ENCODE data around the gene ZNF425. TPM values are rescaled to one million over a fixed set of nuclear protein-coding genes. Genes with fewer than 3 reads are reported as not detected.

Gene ZNF425
- total and polyA plus RNA-seq, 9 of the 15 experiments (the other 6 are each of a cell fraction or from before 2014, with no cell fraction given) = 0.03 to 0.89 (median 0.54) TPM

DNA sequence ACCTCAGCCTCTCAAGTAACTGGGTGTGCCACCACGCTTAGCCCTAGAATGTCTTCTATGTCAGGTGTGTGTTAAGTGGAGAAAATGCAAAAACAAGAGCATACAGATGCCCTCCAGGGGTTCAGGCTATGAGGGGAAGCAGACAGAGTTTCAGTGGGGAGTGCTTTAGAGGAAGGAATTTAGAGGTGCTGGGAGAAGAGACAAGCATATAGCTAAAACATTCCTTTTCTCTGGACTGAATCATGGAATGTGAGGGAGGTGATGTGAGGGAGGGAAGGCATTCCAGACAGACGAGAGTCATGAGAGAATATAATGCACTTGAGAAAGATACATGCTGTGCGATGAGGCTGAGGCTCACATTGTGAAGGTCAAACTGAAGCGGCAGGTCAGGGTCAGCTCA lies 29.0 kb downstream of the ZNF425 start:
- peaks cover 11% of the 10 kb centered on the region in 2 experiments; a peak in 3 of 5 replicates for H3K27me3 ChIP-seq (ENCODE audit: control insufficient read depth in 2 of 2, insufficient read depth in 2 of 2, low read length in 2 of 2)
- FAIRE-seq = no peak
- no peaks in the 10 kb centered on the region for H3K9me1 ChIP-seq (ENCODE audit: control insufficient read depth, insufficient read depth, low read length)
- CTCF ChIA-PET (ENCODE audit: low intra/inter-chr PET ratio) = interaction anchor here (0.7 kb wide), 1 partner anchor 25 kb away, joined by 4 read pairs; no protein-coding TSS in a partner anchor
- 0 out of 2 replicates have a peak overlapping the region, but pooled peaks have one; percentile 51 for H2AFZ ChIP-seq (ENCODE audit: low read depth, low read length)
- no peak overlapping the region for H3K4me2 ChIP-seq (ENCODE audit: insufficient read depth, low read length)
- DNase-seq (ENCODE audit: extremely low read depth in 1 of 4, low spot score in 3 of 4) = no peak
- H3K9me3 ChIP-seq (replicated peaks; ENCODE audit: control insufficient read depth, insufficient read depth, low read depth, low read length) = no peaks in the 10 kb centered on the region
- peaks cover 4 to 7% of the 10 kb centered on the region in 2 experiments; a peak in 4 of 5 replicates for H3K4me1 ChIP-seq (replicated peaks in 1 of 2; ENCODE audit: control insufficient read depth in 2 of 2, insufficient read depth in 2 of 2, low read length in 2 of 2)
- no peaks in the 10 kb centered on the region for H3K79me2 ChIP-seq (ENCODE audit: control insufficient read depth, insufficient read depth, low read length)
- H4K20me1 ChIP-seq (replicated peaks; ENCODE audit: control insufficient read depth, insufficient read depth, low read length) = no peaks in the 10 kb centered on the region
- 25% methylated on average over 4 of the region's 4 CpGs for WGBS (ENCODE audit: insufficient coverage, low coverage, missing lambda C conversion rate)
- H3K36me3 ChIP-seq (ENCODE audit: control insufficient read depth, insufficient read depth, low read length) = no peaks in the 10 kb centered on the region
- intact Hi-C loops (cut with micrococcal nuclease) (loop anchor here (10.0 kb wide), 1 partner anchor 292 kb away; no protein-coding TSS in a partner anchor), in situ Hi-C loops (cut with MboI) (no loop called here)
- H3K4me3 ChIP-seq = no peak overlapping the region
- H3K27ac ChIP-seq (ENCODE audit: extremely low read depth, low read depth, low read length) = no peak overlapping the region
- TF ChIP-seq, protein P1, sequence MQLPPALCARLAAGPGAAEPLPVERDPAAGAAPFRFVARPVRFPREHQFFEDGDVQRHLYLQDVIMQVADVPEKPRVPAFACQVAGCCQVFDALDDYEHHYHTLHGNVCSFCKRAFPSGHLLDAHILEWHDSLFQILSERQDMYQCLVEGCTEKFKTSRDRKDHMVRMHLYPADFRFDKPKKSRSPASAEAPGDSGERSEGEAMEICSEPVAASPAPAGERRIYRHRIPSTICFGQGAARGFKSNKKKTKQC (CRISPR knock-in tag; IDR thresholded peaks at IDR 0.05) = no peak
- TF ChIP-seq YBX1 (IDR thresholded peaks at IDR 0.05) (no peak), RAD21 (CRISPR knock-in tag; conservative IDR thresholded peaks at IDR 0.05 in 1 of 2, IDR thresholded peaks at IDR 0.05 in 1 of 2) (no peak), CHD1 (IDR thresholded peaks at IDR 0.05; ENCODE audit: low read length) (no peak), SMARCB1 (IDR thresholded peaks at IDR 0.05; ENCODE audit: insufficient read length, low read depth) (no peak)
- TF ChIP-seq, protein P2, sequence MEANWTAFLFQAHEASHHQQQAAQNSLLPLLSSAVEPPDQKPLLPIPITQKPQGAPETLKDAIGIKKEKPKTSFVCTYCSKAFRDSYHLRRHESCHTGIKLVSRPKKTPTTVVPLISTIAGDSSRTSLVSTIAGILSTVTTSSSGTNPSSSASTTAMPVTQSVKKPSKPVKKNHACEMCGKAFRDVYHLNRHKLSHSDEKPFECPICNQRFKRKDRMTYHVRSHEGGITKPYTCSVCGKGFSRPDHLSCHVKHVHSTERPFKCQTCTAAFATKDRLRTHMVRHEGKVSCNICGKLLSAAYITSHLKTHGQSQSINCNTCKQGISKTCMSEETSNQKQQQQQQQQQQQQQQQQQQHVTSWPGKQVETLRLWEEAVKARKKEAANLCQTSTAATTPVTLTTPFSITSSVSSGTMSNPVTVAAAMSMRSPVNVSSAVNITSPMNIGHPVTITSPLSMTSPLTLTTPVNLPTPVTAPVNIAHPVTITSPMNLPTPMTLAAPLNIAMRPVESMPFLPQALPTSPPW (CRISPR knock-in tag; IDR thresholded peaks at IDR 0.05) = no peak
- TF ChIP-seq, protein P3, sequence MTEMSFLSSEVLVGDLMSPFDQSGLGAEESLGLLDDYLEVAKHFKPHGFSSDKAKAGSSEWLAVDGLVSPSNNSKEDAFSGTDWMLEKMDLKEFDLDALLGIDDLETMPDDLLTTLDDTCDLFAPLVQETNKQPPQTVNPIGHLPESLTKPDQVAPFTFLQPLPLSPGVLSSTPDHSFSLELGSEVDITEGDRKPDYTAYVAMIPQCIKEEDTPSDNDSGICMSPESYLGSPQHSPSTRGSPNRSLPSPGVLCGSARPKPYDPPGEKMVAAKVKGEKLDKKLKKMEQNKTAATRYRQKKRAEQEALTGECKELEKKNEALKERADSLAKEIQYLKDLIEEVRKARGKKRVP (CRISPR knock-in tag; IDR thresholded peaks at IDR 0.05) = no peak
- no peak overlapping the region for H3K9ac ChIP-seq (ENCODE audit: insufficient read depth in 1 of 2, low read depth in 2 of 2, low read length in 2 of 2)
- no TSS peak for BruUV-seq (replicated peaks)
- ATAC-seq = peak; percentile 9; the same call in 1 of the 3 replicates
- POLR2A ChIA-PET = interaction anchor here (0.6 to 1.3 kb wide), 2 partner anchors 13 to 50 kb away, joined by 3 to 4 read pairs; partner anchors contain the start of gene ZNF398

Data from K562 (cell line).